Glutamatergic neuron (in vitro differentiated cells): ENCODE data around the gene ATN1. TPM values are rescaled to one million over a fixed set of nuclear protein-coding genes. Genes with fewer than 3 reads are reported as not detected.
A peak's percentile ranks its signal among the peaks of the same experiment; 100 is the strongest.

Experiments used
- DNase-seq: peaks from one replicate; pipeline ENCODE4 v3.0.0; 2022
- H3K27ac Mint-ChIP-seq: one replicate; pipeline ENCODE4 v1.8.0; 2020; ENCODE audit warnings: mild to moderate bottlenecking, mixed read lengths, inconsistent platforms; ENCODE audit not compliant: unreplicated experiment
- H3K27me3 Mint-ChIP-seq: one replicate; pipeline ENCODE4 v1.8.0; 2020; ENCODE audit warnings: mild to moderate bottlenecking, moderate library complexity, mixed read lengths, inconsistent platforms; ENCODE audit not compliant: unreplicated experiment
- H3K36me3 Mint-ChIP-seq: one replicate; pipeline ENCODE4 v1.8.0; 2020; ENCODE audit warnings: mild to moderate bottlenecking, mixed read lengths, inconsistent platforms; ENCODE audit not compliant: unreplicated experiment
- H3K4me1 Mint-ChIP-seq: one replicate; pipeline ENCODE4 v1.8.0; 2020; ENCODE audit warnings: mild to moderate bottlenecking, low read depth, mixed read lengths, inconsistent platforms; ENCODE audit not compliant: unreplicated experiment
- H3K4me3 Mint-ChIP-seq: one replicate; pipeline ENCODE4 v1.8.0; 2020; ENCODE audit warnings: mild to moderate bottlenecking, mixed read lengths, inconsistent platforms; ENCODE audit not compliant: unreplicated experiment
- H3K9me3 Mint-ChIP-seq: one replicate; pipeline ENCODE4 v1.8.0; 2020; ENCODE audit warnings: mild to moderate bottlenecking, moderate library complexity, mixed read lengths, inconsistent platforms; ENCODE audit not compliant: unreplicated experiment
- total RNA-seq: library from RNA; stranded (reverse); fragmentation: NEBNext Ultra II Directional; extraction: Animal tissue kit (Norgen Biotek cat#: 25700); gene quantifications from one replicate; pipeline ENCODE4 v1.2.1, GENCODE V29; 2021; ENCODE audit not compliant: unreplicated experiment
- TF ChIP-seq, protein P1 (sequence below): fragments of 200-600 bp; sonication (generic); IDR thresholded peaks from one replicate; pipeline ENCODE4 v1.5.0; 2021; ENCODE audit not compliant: partially characterized antibody, unreplicated experiment

ATN1 gene
- total RNA-seq, 1 donor from 2014 or later, result 94.6 TPM

DNA sequence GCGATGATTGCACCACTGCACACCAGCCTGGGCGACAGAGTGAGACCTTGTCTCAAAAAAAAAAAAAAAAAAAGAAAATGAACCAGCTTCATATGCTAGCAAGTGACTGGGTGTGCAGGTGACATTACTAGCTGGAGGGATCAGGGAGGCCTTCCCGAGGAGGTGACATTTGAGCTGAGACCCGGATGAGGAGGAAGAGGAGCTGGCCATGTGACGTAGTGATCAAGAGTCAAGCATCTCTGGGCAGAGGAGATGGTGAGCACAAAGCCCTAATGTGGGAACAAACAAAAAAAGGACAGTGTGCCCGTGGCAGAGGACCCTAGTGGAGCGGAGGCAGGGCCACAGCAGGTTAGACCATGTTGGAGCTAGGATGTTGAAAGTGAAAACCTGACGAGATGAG, 19.9 kb downstream of the ATN1 start:
- peaks cover 11% of the 10 kb centered on the region for H3K9me3 Mint-ChIP-seq
- H3K4me3 Mint-ChIP-seq, result no peak overlapping the region
- peaks cover 17% of the 10 kb centered on the region for H3K4me1 Mint-ChIP-seq
- no peaks in the 10 kb centered on the region for H3K36me3 Mint-ChIP-seq
- H3K27ac Mint-ChIP-seq, result no peak overlapping the region
- no peak for DNase-seq
- peaks cover 22% of the 10 kb centered on the region for H3K27me3 Mint-ChIP-seq
- TF ChIP-seq, protein P1, sequence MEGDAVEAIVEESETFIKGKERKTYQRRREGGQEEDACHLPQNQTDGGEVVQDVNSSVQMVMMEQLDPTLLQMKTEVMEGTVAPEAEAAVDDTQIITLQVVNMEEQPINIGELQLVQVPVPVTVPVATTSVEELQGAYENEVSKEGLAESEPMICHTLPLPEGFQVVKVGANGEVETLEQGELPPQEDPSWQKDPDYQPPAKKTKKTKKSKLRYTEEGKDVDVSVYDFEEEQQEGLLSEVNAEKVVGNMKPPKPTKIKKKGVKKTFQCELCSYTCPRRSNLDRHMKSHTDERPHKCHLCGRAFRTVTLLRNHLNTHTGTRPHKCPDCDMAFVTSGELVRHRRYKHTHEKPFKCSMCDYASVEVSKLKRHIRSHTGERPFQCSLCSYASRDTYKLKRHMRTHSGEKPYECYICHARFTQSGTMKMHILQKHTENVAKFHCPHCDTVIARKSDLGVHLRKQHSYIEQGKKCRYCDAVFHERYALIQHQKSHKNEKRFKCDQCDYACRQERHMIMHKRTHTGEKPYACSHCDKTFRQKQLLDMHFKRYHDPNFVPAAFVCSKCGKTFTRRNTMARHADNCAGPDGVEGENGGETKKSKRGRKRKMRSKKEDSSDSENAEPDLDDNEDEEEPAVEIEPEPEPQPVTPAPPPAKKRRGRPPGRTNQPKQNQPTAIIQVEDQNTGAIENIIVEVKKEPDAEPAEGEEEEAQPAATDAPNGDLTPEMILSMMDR, result no peak

DNA sequence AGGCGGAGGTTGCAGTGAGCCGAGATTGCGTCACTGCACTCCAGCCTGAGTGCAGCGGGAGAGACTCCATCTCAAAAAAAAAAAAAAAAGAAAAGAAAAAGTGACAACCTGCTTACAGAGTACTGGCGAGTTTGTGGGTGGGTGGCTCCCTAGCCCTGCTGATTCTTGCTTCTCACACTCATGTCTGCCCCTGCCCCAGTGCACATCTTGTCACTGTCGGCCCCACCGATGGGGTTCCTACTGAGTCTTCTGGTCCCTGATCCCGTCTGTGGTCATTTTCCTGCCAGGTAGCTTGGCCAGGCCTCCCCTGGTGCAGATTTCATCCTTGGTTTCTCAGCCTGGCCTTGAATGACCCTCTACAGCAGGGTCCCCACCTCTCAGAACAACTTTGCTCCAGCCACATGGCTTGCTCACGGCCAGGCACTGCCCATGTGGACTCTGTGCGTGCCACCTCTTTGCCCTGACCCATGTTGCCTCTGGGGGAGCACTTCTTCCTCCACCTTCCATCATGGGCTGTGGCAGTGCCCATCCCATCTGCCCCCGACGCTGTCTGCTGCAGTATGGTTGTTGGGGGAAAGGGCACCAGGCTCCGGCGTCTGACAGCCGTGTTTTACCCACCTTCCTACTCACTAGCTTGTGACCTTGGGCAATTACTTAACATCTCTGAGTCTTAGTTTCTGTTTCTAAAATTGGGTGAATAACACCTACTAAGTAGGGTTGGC, 21.3 kb downstream of the ATN1 start:
- DNase-seq, result no peak
- H3K4me3 Mint-ChIP-seq, result no peak overlapping the region
- TF ChIP-seq, protein P1, result no peak
- H3K27ac Mint-ChIP-seq, result no peak overlapping the region
- H3K4me1 Mint-ChIP-seq, result peaks cover 15% of the 10 kb centered on the region
- peaks cover 16% of the 10 kb centered on the region for H3K27me3 Mint-ChIP-seq
- H3K9me3 Mint-ChIP-seq, result no peaks in the 10 kb centered on the region
- H3K36me3 Mint-ChIP-seq, result no peaks in the 10 kb centered on the region

- Mint-ChIP-seq H3K4me1 (peaks cover 7% of the 10 kb centered on the region), H3K27ac (no peak overlapping the region), H3K9me3 (no peaks in the 10 kb centered on the region), H3K36me3 (no peaks in the 10 kb centered on the region), H3K27me3 (peaks cover 12% of the 10 kb centered on the region), H3K4me3 (no peak overlapping the region)
- TF ChIP-seq, protein P1, result peak; percentile 32
- no peak for DNase-seq
These were observed 22.6 kb downstream of the ATN1 start for GRCh38 chr12:6950401-6950801.

GRCh38 chr12:6950811-6951540, 23.2 kb downstream of the ATN1 start, which contains the start of gene PTPN6:
TSS of gene PTPN6 (plus strand) at chr12:6951356. CDS start at chr12:6951513, 157 bp downstream.
- Mint-ChIP-seq H3K4me3 (no peak within 1 kb of the TSS), H3K4me1 (peaks cover 5% of the 10 kb centered on the region), H3K9me3 (no peaks in the 10 kb centered on the region), H3K27ac (no peak within 1 kb of the TSS), H3K36me3 (no peaks in the 10 kb centered on the region), H3K27me3 (peaks cover 12% of the 10 kb centered on the region)
- TF ChIP-seq, protein P1, result no peak
- DNase-seq, result no peak
